Lower leg skin (tissue), 4 donors: ENCODE data around the gene ACE2. TPM values are rescaled to one million over a fixed set of nuclear protein-coding genes. Genes with fewer than 3 reads are reported as not detected.

ENCODE experiments used
- DNase-seq, 2 donors: peaks; one replicate each; pipeline ENCODE4 v3.0.0-alpha.2; 2019; ENCODE audit warnings: low spot score in 2 of 2
- H3K4me3 ChIP-seq: fragments of 200-600 bp; sonication (generic); 2 replicates; pipeline ENCODE4 v1.5.1; 2017; ENCODE audit warnings: mild to moderate bottlenecking, low read depth; ENCODE audit not compliant: poor library complexity, severe bottlenecking
- CTCF ChIP-seq, 3 donors: fragments of 450-650 bp; IDR thresholded peaks; one replicate each; pipeline ENCODE4 v1.5.1; 2016; ENCODE audit warnings: antibody characterized with exemption in 3 of 3, mild to moderate bottlenecking in 3 of 3, moderate library complexity in 2 of 3
- POLR2A ChIP-seq, 2 donors: fragments of 450-650 bp; IDR thresholded peaks; one replicate each; pipeline ENCODE4 v1.6.1; 2016 to 2017; ENCODE audit warnings: antibody characterized with exemption in 2 of 2, mild to moderate bottlenecking in 1 of 2, moderate library complexity in 1 of 2
- WGBS, 2 donors: methylation state at CpG; one replicate each; pipeline ENCODE4 v1.1.5; 2018; 5-methylcytosine and 5-hydroxymethylcytosine counted together
- intact Hi-C: fragments of 100-400 bp; cut with DNase I; formaldehyde crosslinking; loops from one replicate; pipeline ENCODE4 v1.15.0; 2023; ENCODE audit warnings: low total_unique reads
- total RNA-seq, 4 donors: library from RNA; depleted of rRNA; stranded (reverse); fragments of >200 nt; gene quantifications; one replicate each; pipeline ENCODE4 v1.1.0, GENCODE V29; 2016

Gene ACE2
- total RNA-seq, 4 donors from 2014 or later, result 0.64 to 1.5 (median 0.83) TPM

- TF ChIP-seq POLR2A (IDR thresholded peaks at IDR 0.05) (no peak), CTCF (IDR thresholded peaks at IDR 0.05) (no peak)
- no peak for DNase-seq
- intact Hi-C loops, result no loop called here
- WGBS, 2 donors, result 35 to 52% methylated on average over 2 of the region's 2 CpGs
- H3K4me3 ChIP-seq, result no peak overlapping the region
Observed at GRCh38 chrX:15574017-15574416, 26.7 kb downstream of the ACE2 start.

GRCh38 chrX:15570145-15570544 lies 30.6 kb downstream of the ACE2 start:
- TF ChIP-seq CTCF (IDR thresholded peaks at IDR 0.05), result no peak
- no peak for TF ChIP-seq POLR2A (IDR thresholded peaks at IDR 0.05)
- DNase-seq, result no peak
- intact Hi-C loops, result no loop called here
- WGBS, 2 donors, result 33 to 50% methylated on average over 1 of the region's 1 CpG
- no peak overlapping the region for H3K4me3 ChIP-seq

- DNase-seq, result no peak
- TF ChIP-seq POLR2A (IDR thresholded peaks at IDR 0.05) (no peak), CTCF (IDR thresholded peaks at IDR 0.05) (no peak)
- no peak overlapping the region for H3K4me3 ChIP-seq
- 45 to 71% methylated on average over 7 of the region's 7 CpGs for WGBS, 2 donors
- intact Hi-C loops, result no loop called here
Observed at GRCh38 chrX:15567886-15568616, 32.7 kb downstream of the ACE2 start.

- DNase-seq, result no peak
- TF ChIP-seq CTCF (IDR thresholded peaks at IDR 0.05), result no peak
- no peak for TF ChIP-seq POLR2A (IDR thresholded peaks at IDR 0.05)
- 75 to 78% methylated on average over 1 of the region's 1 CpG for WGBS, 2 donors
- no peak overlapping the region for H3K4me3 ChIP-seq
- intact Hi-C loops, result no loop called here
Observed at GRCh38 chrX:15567267-15567666, 33.5 kb downstream of the ACE2 start.

GRCh38 chrX:15566244-15566643 lies 34.5 kb downstream of the ACE2 start:
- no peak for DNase-seq
- no peak for TF ChIP-seq POLR2A (IDR thresholded peaks at IDR 0.05)
- TF ChIP-seq CTCF (IDR thresholded peaks at IDR 0.05), result no peak
- no peak overlapping the region for H3K4me3 ChIP-seq
- WGBS, 2 donors, result 50 to 67% methylated on average over 1 of the region's 1 CpG
- intact Hi-C loops, result no loop called here
